Measurements from ENCODE around the gene MEG3.

The MEG3 gene

GRCh38 chr14:100893760-100894159 lies 67.8 kb downstream of the MEG3 start:
- no peak for DNase-seq (ENCODE audit: low spot score)
- TF ChIP-seq CTCF (IDR thresholded peaks at IDR 0.05; ENCODE audit: borderline replicate concordance, control extremely low read depth, extremely low read depth, insufficient read depth, missing control alignments), result no peak
- in situ Hi-C loops (cut with MboI; ENCODE audit: low sequenced_read_pairs, unreplicated experiment), result no loop called here

- no peak for DNase-seq (ENCODE audit: low spot score)
- no peak for TF ChIP-seq CTCF (IDR thresholded peaks at IDR 0.05; ENCODE audit: borderline replicate concordance, control extremely low read depth, extremely low read depth, insufficient read depth, missing control alignments)
- in situ Hi-C loops (cut with MboI; ENCODE audit: low sequenced_read_pairs, unreplicated experiment), result no loop called here
These were observed 68.5 kb downstream of the MEG3 start for GRCh38 chr14:100894416-100894815.

GRCh38 chr14:100895411-100895810 lies 69.5 kb downstream of the MEG3 start:
- no peak for TF ChIP-seq CTCF (IDR thresholded peaks at IDR 0.05; ENCODE audit: borderline replicate concordance, control extremely low read depth, extremely low read depth, insufficient read depth, missing control alignments)
- in situ Hi-C loops (cut with MboI; ENCODE audit: low sequenced_read_pairs, unreplicated experiment), result no loop called here
- DNase-seq (ENCODE audit: low spot score), result no peak

GRCh38 chr14:100896369-100897060 lies 70.6 kb downstream of the MEG3 start:
- no peak for DNase-seq (ENCODE audit: low spot score)
- no peak for TF ChIP-seq CTCF (IDR thresholded peaks at IDR 0.05; ENCODE audit: borderline replicate concordance, control extremely low read depth, extremely low read depth, insufficient read depth, missing control alignments)
- in situ Hi-C loops (cut with MboI; ENCODE audit: low sequenced_read_pairs, unreplicated experiment), result no loop called here

GRCh38 chr14:100898465-100898864 lies 72.5 kb downstream of the MEG3 start:
- TF ChIP-seq CTCF (IDR thresholded peaks at IDR 0.05; ENCODE audit: borderline replicate concordance, control extremely low read depth, extremely low read depth, insufficient read depth, missing control alignments), result no peak
- in situ Hi-C loops (cut with MboI; ENCODE audit: low sequenced_read_pairs, unreplicated experiment), result no loop called here

GRCh38 chr14:100898935-100899883 lies 73.3 kb downstream of the MEG3 start:
- in situ Hi-C loops (cut with MboI; ENCODE audit: low sequenced_read_pairs, unreplicated experiment), result no loop called here
- no peak for TF ChIP-seq CTCF (IDR thresholded peaks at IDR 0.05; ENCODE audit: borderline replicate concordance, control extremely low read depth, extremely low read depth, insufficient read depth, missing control alignments)
- no peak for DNase-seq (ENCODE audit: low spot score)

More at GRCh38 chr14:100898465-100898864, 72.5 kb downstream of the MEG3 start:
- no peak for DNase-seq (ENCODE audit: low spot score)

Measured in GM13976 (cell line).